ENCODE measurements around the gene GAL3ST2.

GAL3ST2 gene

GRCh38 chr2:241793385-241793784, 16.8 kb downstream of the GAL3ST2 start:
- Histone ChIP-seq H3K36me3 (no peaks in the 10 kb centered on the region), H3K9me3 (peaks cover 3% of the 10 kb centered on the region; the same call in 1 of the 2 replicates), H3K4me1 (no peaks in the 10 kb centered on the region; the same call in 1 of the 2 replicates), H3K27me3 (no peaks in the 10 kb centered on the region), H3K4me3 (ENCODE audit: low read depth, low read length) (no peak overlapping the region)
- no peak for DNase-seq
- no peak for TF ChIP-seq CTCF (IDR thresholded peaks at IDR 0.05; ENCODE audit: low read depth, low read length)

- peaks cover 2% of the 10 kb centered on the region; the same call in 1 of the 2 replicates for H3K9me3 ChIP-seq
- H3K4me1 ChIP-seq = no peaks in the 10 kb centered on the region; the same call in 1 of the 2 replicates
- H3K4me3 ChIP-seq (ENCODE audit: low read depth, low read length) = no peak overlapping the region
- TF ChIP-seq CTCF (IDR thresholded peaks at IDR 0.05; ENCODE audit: low read depth, low read length) = no peak
- no peaks in the 10 kb centered on the region for H3K36me3 ChIP-seq
- DNase-seq = no peak
- no peaks in the 10 kb centered on the region for H3K27me3 ChIP-seq
Observed at GRCh38 chr2:241794250-241794823, 17.7 kb downstream of the GAL3ST2 start.

- Histone ChIP-seq H3K27me3 (no peaks in the 10 kb centered on the region), H3K4me1 (no peaks in the 10 kb centered on the region; the same call in 1 of the 2 replicates), H3K36me3 (no peaks in the 10 kb centered on the region), H3K9me3 (no peaks in the 10 kb centered on the region; the same call in 1 of the 2 replicates), H3K4me3 (ENCODE audit: low read depth, low read length) (no peak overlapping the region)
- peak; percentile 5 for DNase-seq
- no peak for TF ChIP-seq CTCF (IDR thresholded peaks at IDR 0.05; ENCODE audit: low read depth, low read length)
Observed at GRCh38 chr2:241795021-241795999, 18.7 kb downstream of the GAL3ST2 start.

GRCh38 chr2:241796209-241796608, 19.6 kb downstream of the GAL3ST2 start:
- no peak for TF ChIP-seq CTCF (IDR thresholded peaks at IDR 0.05; ENCODE audit: low read depth, low read length)
- no peaks in the 10 kb centered on the region for H3K36me3 ChIP-seq
- H3K9me3 ChIP-seq = no peaks in the 10 kb centered on the region; the same call in 1 of the 2 replicates
- DNase-seq = no peak
- H3K4me1 ChIP-seq = no peaks in the 10 kb centered on the region; the same call in 1 of the 2 replicates
- no peak overlapping the region for H3K4me3 ChIP-seq (ENCODE audit: low read depth, low read length)
- H3K27me3 ChIP-seq = no peaks in the 10 kb centered on the region

GRCh38 chr2:241796610-241797138, 20.1 kb downstream of the GAL3ST2 start:
- peak; percentile 8 for DNase-seq
- Histone ChIP-seq H3K4me1 (peaks cover under 1% of the 10 kb centered on the region; the same call in 1 of the 2 replicates), H3K36me3 (no peaks in the 10 kb centered on the region), H3K27me3 (no peaks in the 10 kb centered on the region), H3K4me3 (ENCODE audit: low read depth, low read length) (no peak overlapping the region), H3K9me3 (no peaks in the 10 kb centered on the region; the same call in 1 of the 2 replicates)
- TF ChIP-seq CTCF (IDR thresholded peaks at IDR 0.05; ENCODE audit: low read depth, low read length) = no peak
